SK-N-SH (cell line): Measurements from ENCODE around the gene TEX52. TPM values are rescaled to one million over a fixed set of nuclear protein-coding genes. Genes with fewer than 3 reads are reported as not detected.
A peak's percentile ranks its signal among the peaks of the same experiment; 100 is the strongest.

Source experiments
- CTCF ChIA-PET: fragments of 300-600, 350-600 bp; formaldehyde crosslinking; extraction: SDS; loops from one replicate; lab custom pipeline; 2021; lab: Yijun Ruan, JAX
- POLR2A ChIA-PET: fragments of 350-600 bp; sonication (Branson Sonifier 250); formaldehyde crosslinking; extraction: SDS; loops from one replicate; lab custom pipeline; 2020; ENCODE audit warnings: antibody characterized with exemption, inconsistent platforms; lab: Yijun Ruan, JAX
- DNase-seq: peaks from one replicate; pipeline ENCODE4 v3.0.0; 2012
- H2AFZ ChIP-seq: fragments of 200-600 bp; sonication (generic); 2 replicates; pipeline ENCODE4 v1.8.1; 2016; ENCODE audit warnings: antibody characterized with exemption, mild to moderate bottlenecking, low read depth
- H3F3A ChIP-seq: fragments of 200-600 bp; sonication (generic); replicated peaks from 2 replicates; pipeline ENCODE3; 2016; ENCODE audit warnings: antibody characterized with exemption, mild to moderate bottlenecking; ENCODE audit not compliant: insufficient read depth
- H3K27ac ChIP-seq, 2 experiments: fragments of 200-500 bp in 1 of 2; fragments of 200-600 bp in 1 of 2; sonication (Bioruptor generic) in 1 of 2; sonication (generic), shearing (Covaris generic) in 1 of 2; 2 replicates each; pipeline versions ENCODE4 v1.5.1 to v1.6.1; 2014 to 2016; ENCODE audit warnings: low read depth in 2 of 2, inconsistent platforms in 1 of 2, low read length in 1 of 2, mild to moderate bottlenecking in 1 of 2, mixed read lengths in 1 of 2
- H3K27me3 ChIP-seq: fragments of 200-600 bp; sonication (generic), shearing (Covaris generic); 2 replicates; pipeline ENCODE4 v1.6.1; 2016; ENCODE audit warnings: mixed run types; ENCODE audit not compliant: insufficient read depth
- H3K36me3 ChIP-seq, 2 experiments: fragments of 200-500 bp in 1 of 2; fragments of 200-600 bp in 1 of 2; sonication (Bioruptor generic) in 1 of 2; sonication (generic) in 1 of 2; replicated peaks in 1 of 2; 2 replicates each; pipeline versions ENCODE3 to v1.5.1; 2014 to 2016; ENCODE audit warnings: low read length in 1 of 2, mild to moderate bottlenecking in 1 of 2; ENCODE audit not compliant: insufficient read depth in 2 of 2, control insufficient read depth in 1 of 2
- H3K4me1 ChIP-seq, 2 experiments: fragments of 200-500 bp in 1 of 2; fragments of 200-600 bp in 1 of 2; sonication (Bioruptor generic) in 1 of 2; sonication (generic), shearing (Covaris generic) in 1 of 2; 2 replicates each; pipeline versions ENCODE4 v1.5.1 to v1.6.1; 2014 to 2016; ENCODE audit warnings: low read depth in 1 of 2, low read length in 1 of 2, mixed run types in 1 of 2; ENCODE audit not compliant: insufficient read depth in 2 of 2, control insufficient read depth in 1 of 2
- H3K4me2 ChIP-seq: fragments of 200-600 bp; sonication (generic), shearing (Covaris generic); 2 replicates; pipeline ENCODE4 v1.6.1; 2017; ENCODE audit warnings: mixed run types
- H3K4me3 ChIP-seq, 2 experiments: fragments of 200-500 bp in 1 of 2; fragments of 200-600 bp in 1 of 2; sonication (Bioruptor generic) in 1 of 2; sonication (generic), shearing (Covaris generic) in 1 of 2; 2 replicates each; pipeline versions ENCODE4 v1.5.1 to v1.8.1; 2014 to 2016; ENCODE audit warnings: low read depth in 2 of 2, inconsistent platforms in 1 of 2, low read length in 1 of 2, mild to moderate bottlenecking in 1 of 2, mixed read lengths in 1 of 2, moderate library complexity in 1 of 2
- H3K79me2 ChIP-seq: fragments of 200-600 bp; sonication (generic); 2 replicates; pipeline ENCODE4 v1.8.1; 2017; ENCODE audit warnings: mild to moderate bottlenecking; ENCODE audit not compliant: insufficient read depth
- H3K9ac ChIP-seq: fragments of 200-600 bp; sonication (generic); 2 replicates; pipeline ENCODE4 v1.6.1; 2017; ENCODE audit warnings: mixed run types
- H3K9me2 ChIP-seq: fragments of 200-600 bp; sonication (generic); 2 replicates; pipeline ENCODE4 v1.6.1; 2017; ENCODE audit warnings: mixed run types
- H3K9me3 ChIP-seq: fragments of 200-600 bp; sonication (generic); 2 replicates; pipeline ENCODE4 v1.6.1; 2017; ENCODE audit warnings: mixed run types, mild to moderate bottlenecking, moderate library complexity
- H4K20me1 ChIP-seq: fragments of 200-600 bp; sonication (generic); 2 replicates; pipeline ENCODE4 v1.6.1; 2017; ENCODE audit warnings: mild to moderate bottlenecking, mixed run types; ENCODE audit not compliant: insufficient read depth
- CHD2 ChIP-seq: fragments of 150-350 bp; IDR thresholded peaks from 2 replicates; pipeline ENCODE4 v1.6.1; 2018; ENCODE audit warnings: low read length; ENCODE audit not compliant: partially characterized antibody
- EP300 ChIP-seq, 2 experiments: IDR thresholded peaks; 2 replicates each; pipeline versions ENCODE4 v1.4.0 to v1.6.1; 2012; ENCODE audit warnings: borderline replicate concordance in 1 of 2, low read depth in 1 of 2, low read length in 1 of 2
- FOSL2 ChIP-seq: IDR thresholded peaks from 2 replicates; pipeline ENCODE4 v1.4.0; 2012; ENCODE audit warnings: low read depth, mild to moderate bottlenecking, moderate library complexity, borderline replicate concordance
- FOXJ3 ChIP-seq: sonication (generic); formaldehyde crosslinking; IDR thresholded peaks from 2 replicates; pipeline ENCODE4 v1.5.1; 2020; ENCODE audit warnings: mild to moderate bottlenecking, missing genetic modification reagents
- GABPA ChIP-seq: IDR thresholded peaks from 2 replicates; pipeline ENCODE4 v1.4.0; 2012; ENCODE audit warnings: low read depth, mild to moderate bottlenecking
- NFIC ChIP-seq: IDR thresholded peaks from 2 replicates; pipeline ENCODE4 v1.4.0; 2012; ENCODE audit warnings: borderline replicate concordance
- POLR2AphosphoS5 ChIP-seq: IDR thresholded peaks from 2 replicates; pipeline ENCODE4 v1.6.1; 2012; ENCODE audit warnings: low read depth, low read length
- RAD21 ChIP-seq: IDR thresholded peaks from 2 replicates; pipeline ENCODE4 v1.6.1; 2012; ENCODE audit warnings: mild to moderate bottlenecking, low read length
- RCOR1 ChIP-seq: fragments of 150-350 bp; IDR thresholded peaks from 2 replicates; pipeline ENCODE4 v1.6.1; 2017; ENCODE audit warnings: antibody characterized with exemption, low read length
- SMC3 ChIP-seq: IDR thresholded peaks from 2 replicates; pipeline ENCODE4 v1.6.1; 2012; ENCODE audit warnings: low read depth, low read length, improper control_type of control experiment
- TAF1 ChIP-seq: IDR thresholded peaks from 2 replicates; pipeline ENCODE4 v1.6.1; 2012; ENCODE audit warnings: low read depth, mild to moderate bottlenecking, low read length, moderate library complexity, borderline replicate concordance
- TCF12 ChIP-seq: IDR thresholded peaks from 2 replicates; pipeline ENCODE4 v1.4.0; 2012
- WGBS: methylation state at CpG from one replicate; pipeline ENCODE4 v1.1.6; 2017; ENCODE audit warnings: low lambda C conversion rate; 5-methylcytosine and 5-hydroxymethylcytosine counted together
- polyA plus RNA-seq, 3 experiments: library from polyadenylated mRNA; depleted of rRNA; stranded (reverse); fragments of >200 nt; gene quantifications; 2 replicates each; pipeline ENCODE4 v1.2.3, GENCODE V29; 2012
- TF ChIP-seq, protein P1 (sequence below): IDR thresholded peaks from 2 replicates; pipeline ENCODE4; 2012
- TF ChIP-seq, protein P2 (sequence below): IDR thresholded peaks from 2 replicates; pipeline ENCODE4 v1.4.0; 2012; ENCODE audit warnings: low read depth, borderline replicate concordance

Gene TEX52
- polyA plus RNA-seq, 1 of the 3 experiments (the other 2 are of a cell fraction) = not detected

DNA sequence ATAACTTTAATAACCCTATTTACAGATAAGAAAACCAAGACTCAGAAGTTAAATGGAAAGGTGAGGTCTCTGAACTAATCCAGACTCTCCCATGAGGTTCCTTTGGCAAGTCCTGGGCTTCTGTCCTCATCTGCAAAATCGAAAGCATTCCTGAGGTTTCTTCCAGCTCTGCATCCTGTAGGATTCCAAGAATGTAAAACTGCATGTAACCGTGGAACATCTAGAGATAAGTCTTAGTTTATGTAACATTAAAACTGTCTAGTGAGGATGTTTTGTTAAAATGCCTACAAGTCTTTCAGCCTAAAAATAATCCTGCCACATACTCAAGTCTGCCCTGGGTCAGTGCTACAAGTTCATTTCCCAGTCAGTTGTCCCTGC, 51.7 kb downstream of the TEX52 start (continued):
- TF ChIP-seq RCOR1 = no peak
- no peak for TF ChIP-seq TAF1
- no peak for TF ChIP-seq RAD21
- TF ChIP-seq, all 33 proteins: peak for 0

DNA sequence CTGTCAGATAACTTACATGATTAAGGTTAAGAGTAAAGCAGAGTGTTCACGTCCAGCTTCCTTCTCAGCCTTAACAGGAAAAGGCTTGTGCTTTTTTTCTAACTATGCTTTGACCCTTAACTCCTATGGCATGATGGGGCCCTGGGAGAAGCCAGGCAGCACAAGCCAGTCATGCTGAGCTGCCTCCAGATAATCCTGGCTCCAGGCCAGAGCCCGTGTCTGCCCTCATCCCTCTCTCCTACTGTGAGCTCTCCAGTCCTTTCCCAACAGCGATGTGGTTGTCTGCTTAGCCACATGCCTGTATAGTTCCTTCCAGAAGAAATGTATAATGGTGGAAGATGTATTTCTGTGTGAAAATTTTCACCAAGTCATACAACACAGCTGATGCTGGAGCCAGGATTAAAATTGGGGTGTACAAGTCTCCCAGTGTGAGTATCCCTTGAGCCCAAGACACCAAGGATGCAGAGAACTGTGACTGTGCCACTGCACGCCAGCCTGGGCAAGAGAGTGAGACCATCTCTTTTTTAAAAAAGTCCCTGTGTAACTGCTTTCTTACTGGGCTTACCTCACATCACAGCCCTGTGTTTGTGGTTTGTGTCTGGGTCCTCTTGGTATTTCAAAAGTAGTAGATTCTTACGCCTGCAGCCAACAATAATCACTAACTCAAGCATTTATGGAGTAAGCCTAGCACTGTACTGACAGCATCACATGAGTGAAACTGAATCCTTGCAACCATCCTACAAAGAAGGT, 52.3 kb downstream of the TEX52 start:
- peaks cover 38 to 56% of the 10 kb centered on the region in 2 experiments for H3K36me3 ChIP-seq
- 73% methylated on average over 5 of the region's 5 CpGs for WGBS

DNA sequence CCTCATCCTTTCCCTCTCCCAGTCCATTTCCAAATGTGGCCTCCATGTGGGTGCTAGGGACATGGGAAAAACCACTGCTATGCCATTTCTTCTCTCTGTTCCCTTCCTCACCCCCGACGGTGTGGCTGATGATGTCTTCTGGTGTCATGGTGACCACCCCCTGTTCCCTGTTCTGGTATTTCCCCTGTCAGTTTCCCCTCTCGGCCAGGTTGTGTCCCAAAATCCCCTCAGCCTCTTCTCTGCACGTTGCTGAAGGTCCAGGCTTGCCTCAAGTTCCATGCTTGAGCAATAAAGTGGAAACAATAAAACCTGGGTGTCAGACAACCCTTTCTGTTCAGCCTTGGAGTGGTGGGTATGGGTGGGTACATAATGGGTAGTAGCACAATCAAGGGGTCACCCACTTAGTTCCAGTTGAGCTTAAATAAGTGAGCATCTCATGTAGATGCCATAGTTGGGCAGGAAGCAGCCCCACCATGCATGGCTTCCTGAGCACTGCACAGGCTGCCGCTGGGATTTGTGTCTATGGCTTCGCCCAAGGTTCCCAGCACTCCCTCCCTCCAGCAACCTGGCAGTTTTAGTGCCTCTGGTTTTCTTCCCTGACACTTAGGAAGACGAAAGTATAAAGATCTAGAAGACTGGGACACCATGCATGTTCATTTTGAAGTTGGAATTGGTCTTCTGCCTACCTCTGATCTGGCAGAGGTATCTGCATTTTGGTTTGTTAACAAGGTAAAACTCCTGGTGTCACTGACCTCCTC, 53.0 kb downstream of the TEX52 start:
- H4K20me1 ChIP-seq = no peaks in the 10 kb centered on the region
- no peak overlapping the region for H3K4me2 ChIP-seq
- no peak for DNase-seq
- H3K4me3 ChIP-seq = no peak overlapping the region
- H3K27me3 ChIP-seq = no peaks in the 10 kb centered on the region
- peaks cover 0 to 4% of the 10 kb centered on the region in 2 experiments; a peak in 1 of 4 replicates for H3K4me1 ChIP-seq
- 90% methylated on average over 7 of the region's 7 CpGs for WGBS
- no peaks in the 10 kb centered on the region for H3K9me3 ChIP-seq
- no peak for TF ChIP-seq TCF12
- TF ChIP-seq FOSL2 = no peak
- no peak for TF ChIP-seq GABPA
- no peak for TF ChIP-seq POLR2AphosphoS5
- no peak for TF ChIP-seq EP300 (IDR thresholded peaks at IDR 0.05; ENCODE audit: borderline replicate concordance in 1 of 2, low read depth in 1 of 2, low read length in 1 of 2)
- no peak for TF ChIP-seq SMC3
- TF ChIP-seq FOXJ3 = no peak
- no peak for TF ChIP-seq NFIC
- TF ChIP-seq, protein P1, sequence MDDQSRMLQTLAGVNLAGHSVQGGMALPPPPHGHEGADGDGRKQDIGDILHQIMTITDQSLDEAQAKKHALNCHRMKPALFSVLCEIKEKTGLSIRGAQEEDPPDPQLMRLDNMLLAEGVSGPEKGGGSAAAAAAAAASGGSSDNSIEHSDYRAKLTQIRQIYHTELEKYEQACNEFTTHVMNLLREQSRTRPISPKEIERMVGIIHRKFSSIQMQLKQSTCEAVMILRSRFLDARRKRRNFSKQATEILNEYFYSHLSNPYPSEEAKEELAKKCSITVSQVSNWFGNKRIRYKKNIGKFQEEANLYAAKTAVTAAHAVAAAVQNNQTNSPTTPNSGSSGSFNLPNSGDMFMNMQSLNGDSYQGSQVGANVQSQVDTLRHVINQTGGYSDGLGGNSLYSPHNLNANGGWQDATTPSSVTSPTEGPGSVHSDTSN = no peak
- TF ChIP-seq TAF1 = no peak
- TF ChIP-seq, protein P2, sequence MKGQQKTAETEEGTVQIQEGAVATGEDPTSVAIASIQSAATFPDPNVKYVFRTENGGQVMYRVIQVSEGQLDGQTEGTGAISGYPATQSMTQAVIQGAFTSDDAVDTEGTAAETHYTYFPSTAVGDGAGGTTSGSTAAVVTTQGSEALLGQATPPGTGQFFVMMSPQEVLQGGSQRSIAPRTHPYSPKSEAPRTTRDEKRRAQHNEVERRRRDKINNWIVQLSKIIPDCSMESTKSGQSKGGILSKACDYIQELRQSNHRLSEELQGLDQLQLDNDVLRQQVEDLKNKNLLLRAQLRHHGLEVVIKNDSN = no peak
- TF ChIP-seq CHD2 = no peak
- ChIA-PET CTCF (no interaction called here), POLR2A (no interaction called here)
- no peaks in the 10 kb centered on the region for H3K9me2 ChIP-seq
- H2AFZ ChIP-seq = no peak overlapping the region
- no peaks in the 10 kb centered on the region for H3K79me2 ChIP-seq
- H3K9ac ChIP-seq = no peak overlapping the region
- H3F3A ChIP-seq = no peaks in the 10 kb centered on the region
- peak overlapping the region in 1 of 2 experiments; percentile 4; a peak in 1 of 4 replicates for H3K27ac ChIP-seq
- peaks cover 45 to 64% of the 10 kb centered on the region in 2 experiments for H3K36me3 ChIP-seq

More for the DNA sequence above, 52.3 kb downstream of the TEX52 start:
- Histone ChIP-seq H3K9ac (no peak overlapping the region), H3K4me1 (peaks cover 0 to 4% of the 10 kb centered on the region in 2 experiments; a peak in 1 of 4 replicates), H2AFZ (no peak overlapping the region), H4K20me1 (no peaks in the 10 kb centered on the region), H3K27ac (peak overlapping the region; percentile 2 to 4; a peak in 2 of 4 replicates), H3F3A (no peaks in the 10 kb centered on the region), H3K9me2 (no peaks in the 10 kb centered on the region), H3K9me3 (no peaks in the 10 kb centered on the region), H3K4me2 (no peak overlapping the region), H3K79me2 (no peaks in the 10 kb centered on the region), H3K27me3 (no peaks in the 10 kb centered on the region), H3K4me3 (no peak overlapping the region)
- ChIA-PET POLR2A (interaction anchor here (0.6 kb wide), 1 partner anchor 9 kb away, joined by 3 read pairs; no protein-coding TSS in a partner anchor), CTCF (no interaction called here)
- DNase-seq = no peak
- TF ChIP-seq POLR2AphosphoS5 (no peak), NFIC (peak; percentile 29)
